ENCODE results near the gene PCSK2.

DNA sequence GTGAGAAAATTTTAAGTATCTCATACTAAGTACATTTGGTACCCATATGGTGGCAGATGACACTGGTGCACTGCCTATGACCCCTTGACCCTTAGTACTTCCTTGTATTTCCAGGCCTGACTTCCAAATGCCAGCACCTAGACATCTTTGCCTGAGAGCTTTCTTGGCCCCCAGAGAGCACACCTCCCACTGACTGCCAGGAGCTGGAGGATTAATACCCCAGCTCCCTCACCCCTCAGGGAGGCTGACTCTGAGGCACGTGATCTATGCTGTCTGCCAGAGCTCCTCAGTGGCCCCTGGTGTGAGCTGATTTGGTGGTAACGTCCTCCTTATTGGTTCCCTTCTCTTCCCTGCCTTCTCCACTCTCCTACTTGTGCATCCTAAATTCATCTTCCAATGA is 266.3 kb downstream of the PCSK2 start:
- TF ChIP-seq CTCF (conservative IDR thresholded peaks at IDR 0.05 in 1 of 2, IDR thresholded peaks at IDR 0.05 in 1 of 2; ENCODE audit: extremely low read depth in 1 of 2, insufficient read depth in 1 of 2, low read depth in 1 of 2, low read length in 2 of 2), result no peak
- TF ChIP-seq EZH2 (IDR thresholded peaks at IDR 0.05; ENCODE audit: borderline replicate concordance, low read length), result no peak
